Stimulated activated CD8-positive, alpha-beta memory T cell treated with anti-CD3 and anti-CD28 coated beads, Interleukin-7, amount 100 ng/mL, for 48 hours (primary cell): Measurements from ENCODE around the gene HMGCS1.
"Not testable (repeated sequence)": the region's sequence is repeated elsewhere in the genome, so short reads cannot be mapped to it uniquely, and the experiment has no call there.

Experiments
- DNase-seq, 2 donors: peaks; one replicate each; pipeline ENCODE4 v3.0.0-alpha.2; 2020; ENCODE audit warnings: low read depth in 1 of 2; ENCODE audit errors: extremely low read depth in 1 of 2

The HMGCS1 gene

DNA sequence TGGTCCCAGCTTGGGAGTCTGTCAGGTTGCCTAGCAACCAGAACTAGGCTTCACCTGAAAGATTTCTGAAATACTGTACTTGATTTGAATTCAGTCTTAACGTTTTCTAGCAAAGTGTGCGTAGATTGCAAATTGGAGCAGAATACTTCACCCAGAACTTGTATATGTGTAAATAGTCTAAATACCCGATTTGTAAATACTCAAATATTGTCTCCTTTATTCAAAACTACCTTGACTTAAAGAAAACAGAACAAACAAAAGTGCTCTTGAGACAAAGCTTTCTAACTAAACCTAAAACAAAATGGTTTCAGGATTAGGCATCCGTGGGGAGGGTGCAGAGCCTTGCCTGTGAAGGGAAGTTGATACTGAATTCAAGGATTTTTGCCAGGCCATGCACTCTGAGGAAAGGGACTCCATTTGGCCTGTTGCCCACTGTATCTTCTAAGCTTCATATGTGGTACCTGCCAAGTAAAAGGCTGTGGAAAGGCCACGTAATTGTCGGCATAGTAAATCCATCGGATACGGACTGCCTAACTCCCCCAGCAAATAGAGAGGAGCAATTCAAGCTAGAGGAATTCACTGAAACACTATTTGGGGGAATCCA is 744 bp upstream of the HMGCS1 start:
- DNase-seq, result no peak

DNA sequence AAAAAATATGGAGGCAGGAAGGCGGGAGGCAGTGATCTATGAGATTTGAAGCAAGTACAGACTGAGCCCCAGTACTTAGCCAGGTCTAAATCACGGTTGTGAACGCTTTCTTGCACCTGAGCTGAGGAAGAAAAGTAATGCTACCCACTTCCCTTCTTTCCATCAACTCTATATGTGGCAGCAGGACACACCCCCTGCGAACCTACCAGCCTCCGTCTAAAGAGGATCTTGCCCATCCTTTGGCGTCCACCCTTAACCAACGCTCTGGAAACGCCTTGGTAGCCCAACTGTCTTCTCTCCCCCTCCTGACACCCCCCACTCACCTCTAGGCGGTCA is 545 bp downstream of the HMGCS1 start:
- no peak for DNase-seq

DNA sequence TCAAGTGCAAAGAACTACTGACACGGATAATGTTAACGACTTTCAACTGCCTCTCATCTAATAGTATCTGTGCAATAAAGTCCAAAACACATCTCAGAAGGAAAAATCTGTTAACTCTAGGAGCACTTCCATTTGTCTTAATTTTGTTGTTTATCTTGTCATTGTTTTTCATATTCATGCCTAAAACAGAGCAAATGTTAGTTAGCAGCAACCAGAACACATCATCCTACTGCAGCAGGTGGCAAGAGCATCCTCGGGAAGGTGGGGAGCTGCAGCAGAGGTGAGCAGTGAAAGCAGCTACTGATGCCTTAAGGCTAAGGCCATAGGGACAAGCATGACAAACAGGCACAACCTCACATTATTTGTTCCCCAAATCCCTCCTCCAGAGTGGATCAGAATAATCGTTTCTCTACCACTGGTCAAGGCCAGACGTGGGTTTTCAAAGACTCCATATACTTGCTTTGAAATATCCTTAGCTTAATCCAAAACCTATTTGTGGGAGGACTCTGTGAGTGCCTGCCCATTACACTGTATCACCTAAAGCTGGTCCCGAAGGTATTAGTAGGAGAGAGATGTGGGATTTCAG is 1.0 kb downstream of the HMGCS1 start:
- no peak for DNase-seq

DNA sequence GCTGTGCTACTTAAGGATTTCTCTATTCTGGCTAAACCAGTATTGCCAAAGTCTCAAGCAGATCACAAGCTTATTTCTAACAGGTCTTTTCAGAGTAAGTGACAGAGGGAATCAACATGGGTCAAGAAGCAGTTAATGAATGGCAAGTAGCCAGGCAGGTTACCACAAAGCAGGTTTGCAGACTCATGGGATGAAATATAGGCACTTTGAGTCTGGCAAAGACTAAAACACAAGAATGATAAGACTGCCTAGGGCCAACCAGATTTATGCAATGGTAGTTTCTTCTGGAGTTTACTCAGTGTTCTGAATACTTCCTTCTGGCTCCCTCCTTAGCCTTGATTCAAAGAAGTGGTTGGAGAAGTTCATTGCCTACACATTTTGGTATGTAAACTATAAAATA is 3.6 kb downstream of the HMGCS1 start:
- DNase-seq, result no peak

DNA sequence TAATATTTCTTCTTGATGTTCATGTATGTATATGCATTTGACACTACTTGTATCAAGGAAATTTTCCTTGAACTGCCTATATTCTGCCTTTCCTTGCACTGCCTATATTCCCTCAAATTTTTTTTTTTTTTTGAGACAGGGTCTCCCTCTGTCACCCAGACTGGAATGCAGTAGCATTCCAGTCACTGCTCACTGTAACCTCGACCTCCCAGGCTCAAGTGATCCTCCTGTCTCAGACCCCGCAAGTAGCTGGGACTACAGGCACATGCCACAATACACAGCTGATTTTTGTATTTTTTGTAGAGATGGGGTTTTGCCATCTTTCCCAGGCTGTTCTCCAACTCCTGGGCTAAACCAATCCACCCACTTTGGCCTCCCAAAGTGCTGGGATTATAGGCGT is 4.1 kb downstream of the HMGCS1 start:
- DNase-seq, result no peak

DNA sequence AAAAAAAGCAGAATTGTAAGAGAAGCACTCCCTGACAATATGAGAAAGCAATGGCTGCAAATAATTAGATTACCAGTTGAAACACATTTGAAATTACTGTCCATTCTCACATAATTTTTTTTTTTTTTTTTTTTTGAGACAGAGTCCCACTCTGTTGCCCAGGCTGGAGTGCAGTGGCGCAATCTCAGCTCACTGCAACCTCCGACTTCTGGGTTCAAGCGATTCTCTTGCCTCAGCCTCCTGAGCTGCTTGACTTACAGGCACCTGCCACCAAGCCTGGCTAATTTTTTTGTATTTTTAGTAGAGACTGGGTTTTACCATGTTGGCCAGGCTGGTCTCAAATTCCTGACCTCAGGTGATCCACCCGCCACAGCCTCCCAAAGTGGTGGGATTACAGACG is 6.3 kb downstream of the HMGCS1 start:
- DNase-seq, result not testable (repeated sequence)

DNA sequence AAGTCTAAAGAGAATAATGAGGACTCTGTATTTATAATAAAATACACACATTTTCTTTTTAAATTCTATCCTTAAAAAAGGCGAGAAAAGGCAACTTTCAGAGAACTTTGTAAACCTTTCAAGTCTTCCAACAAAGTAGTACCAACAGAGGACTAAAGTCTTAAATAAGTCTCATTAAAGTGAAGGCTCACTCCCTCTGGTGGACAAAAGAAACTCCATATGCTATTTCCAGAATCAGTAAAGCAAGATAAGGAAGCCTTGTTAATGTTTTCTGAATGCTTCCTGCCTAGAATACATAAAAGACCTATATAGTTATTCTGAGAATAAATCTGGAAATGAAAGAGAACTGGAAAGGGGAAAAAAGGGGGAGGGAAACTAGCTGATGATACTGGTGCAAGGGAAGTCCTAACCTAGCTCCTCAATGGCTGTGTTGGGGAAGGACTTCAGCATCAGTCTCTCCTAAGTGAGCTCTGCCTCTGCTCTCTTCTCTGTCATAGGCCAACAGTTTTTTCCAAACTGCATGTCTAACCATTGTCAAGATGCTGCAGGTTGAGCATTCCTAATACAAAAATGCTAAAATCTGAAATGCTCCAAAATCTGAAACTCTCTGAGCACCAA is 7.2 kb downstream of the HMGCS1 start:
- DNase-seq, result no peak

DNA sequence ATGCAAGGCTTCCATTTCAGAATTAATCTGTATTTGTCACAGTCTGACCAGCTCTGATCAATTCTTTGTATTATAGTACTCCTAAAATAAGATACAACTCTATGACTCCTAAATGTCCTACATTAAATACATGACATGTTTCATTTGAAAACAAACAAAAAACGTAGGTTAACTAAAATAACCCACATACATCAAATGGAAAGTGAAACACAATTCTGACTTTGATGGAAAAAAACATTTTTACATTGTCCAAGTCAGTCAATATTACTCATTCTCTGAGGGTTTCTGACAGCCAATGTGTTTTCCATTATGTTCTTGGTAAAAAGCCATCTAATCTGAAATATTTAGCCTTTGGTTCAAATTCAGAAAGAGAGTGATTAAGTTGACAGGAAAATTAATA is 8.7 kb downstream of the HMGCS1 start:
- no peak for DNase-seq

DNA sequence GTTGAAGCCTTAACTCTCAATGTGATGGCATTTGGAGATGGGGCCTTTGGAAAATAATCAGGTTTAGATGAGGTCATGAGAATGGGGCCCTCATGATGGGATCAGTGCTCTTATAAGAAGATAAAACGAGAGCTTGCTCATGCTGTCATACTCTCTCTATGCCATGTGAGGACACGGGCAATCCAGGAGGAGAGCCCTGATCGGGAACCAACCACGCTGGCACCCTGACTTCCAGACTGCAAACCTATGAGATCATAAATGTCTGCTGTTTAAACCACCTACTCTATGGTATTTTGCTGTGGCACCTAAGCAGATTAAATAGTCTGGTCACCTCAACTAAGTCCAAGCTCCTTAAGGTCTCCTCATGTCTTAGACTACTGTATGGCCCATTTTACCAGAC is 10.0 kb downstream of the HMGCS1 start:
- DNase-seq, result no peak

DNA sequence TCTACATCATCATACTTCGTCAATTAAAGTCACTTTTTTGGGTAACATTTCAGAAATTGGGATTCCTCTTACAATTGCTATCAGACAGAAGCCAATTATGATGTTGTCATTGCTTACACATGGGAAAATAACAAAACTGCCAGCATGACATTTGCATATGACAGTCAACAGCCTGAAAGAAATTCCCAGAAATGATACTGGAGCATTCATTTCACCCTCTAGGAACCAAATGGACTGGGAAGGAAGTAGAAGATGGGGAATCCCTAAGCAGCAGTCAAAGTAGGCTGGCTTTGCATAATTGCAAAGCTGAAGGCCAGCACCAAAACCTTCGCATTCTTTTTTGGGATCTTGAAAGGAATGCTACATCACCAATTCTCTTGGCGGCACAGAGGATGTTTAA is 10.7 kb downstream of the HMGCS1 start:
- no peak for DNase-seq

DNA sequence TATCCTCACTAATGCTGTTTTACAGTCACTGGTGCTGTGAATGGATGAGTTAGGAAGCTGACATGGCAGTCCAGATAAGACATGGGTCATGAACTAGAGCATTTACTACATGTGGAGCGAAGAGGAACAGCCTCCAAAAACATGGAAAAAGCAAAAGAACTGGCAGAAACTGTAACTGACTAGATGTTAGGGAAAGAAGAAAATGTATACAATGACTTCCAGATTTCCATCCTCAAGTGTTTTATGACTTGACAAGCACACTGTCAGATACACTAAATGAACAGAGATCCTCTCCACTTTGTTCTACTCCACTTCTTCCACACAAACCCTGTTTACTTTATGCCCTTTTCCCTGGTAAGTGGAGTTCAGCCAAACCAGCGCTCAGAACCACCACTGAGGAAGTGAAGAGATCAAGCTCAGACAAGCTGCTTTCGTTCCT is 11.5 kb downstream of the HMGCS1 start:
- DNase-seq, result no peak

DNA sequence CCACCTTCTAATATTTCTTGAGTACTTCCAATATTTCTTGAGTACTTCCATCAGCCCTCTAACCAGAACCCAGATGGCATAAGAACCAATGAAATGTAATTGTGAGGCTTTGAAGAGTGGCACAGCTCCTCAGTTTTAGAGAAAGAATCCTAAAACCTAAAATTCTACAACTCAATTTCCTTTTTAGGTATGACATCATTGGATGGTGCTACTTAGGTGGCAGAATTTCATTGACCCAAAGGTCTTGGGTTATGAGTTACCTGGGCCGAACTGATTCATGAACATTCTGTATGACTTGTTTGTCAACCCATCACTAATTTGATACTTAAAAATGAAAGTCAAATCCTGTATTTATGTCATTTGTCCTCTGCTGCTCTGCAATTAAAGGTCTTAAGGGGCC is 13.1 kb downstream of the HMGCS1 start:
- DNase-seq, result no peak

DNA sequence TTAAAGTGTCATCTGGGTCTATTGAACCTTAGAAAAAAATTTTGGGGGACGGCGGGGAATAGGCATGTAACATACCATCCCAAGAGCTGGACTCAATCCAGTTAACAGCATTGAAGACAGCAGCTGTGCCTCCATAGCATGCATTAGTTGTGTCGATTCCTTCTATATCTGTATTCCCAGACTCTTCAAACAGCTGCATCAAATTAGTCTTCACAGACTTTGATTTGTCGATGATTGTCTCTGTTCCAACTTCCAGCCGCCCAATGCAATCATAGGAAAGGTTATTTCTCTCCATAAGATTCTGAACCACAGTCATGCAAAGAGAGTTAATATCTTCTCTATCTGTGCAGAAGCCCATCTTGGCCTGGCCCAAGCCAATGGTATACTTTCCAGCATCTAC is 14.8 kb downstream of the HMGCS1 start:
- DNase-seq, result no peak

DNA sequence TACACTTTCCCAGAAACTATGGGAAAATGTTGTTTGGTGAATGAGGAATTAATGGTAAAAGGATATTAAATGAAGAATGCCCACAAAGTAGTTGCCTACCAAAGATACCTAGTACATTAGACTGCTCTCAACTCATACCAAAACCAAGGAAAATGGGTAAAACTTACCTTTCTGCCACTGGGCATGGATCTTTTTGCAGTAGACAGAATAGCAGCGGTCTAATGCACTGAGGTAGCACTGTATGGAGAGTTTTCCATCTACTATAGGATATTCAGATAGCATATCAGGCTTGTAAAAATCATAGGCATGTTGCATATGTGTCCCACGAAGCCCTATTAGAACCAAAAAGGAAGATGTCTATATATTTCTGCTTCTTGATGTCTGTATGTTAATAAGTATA is 16.4 kb downstream of the HMGCS1 start:
- no peak for DNase-seq

DNA sequence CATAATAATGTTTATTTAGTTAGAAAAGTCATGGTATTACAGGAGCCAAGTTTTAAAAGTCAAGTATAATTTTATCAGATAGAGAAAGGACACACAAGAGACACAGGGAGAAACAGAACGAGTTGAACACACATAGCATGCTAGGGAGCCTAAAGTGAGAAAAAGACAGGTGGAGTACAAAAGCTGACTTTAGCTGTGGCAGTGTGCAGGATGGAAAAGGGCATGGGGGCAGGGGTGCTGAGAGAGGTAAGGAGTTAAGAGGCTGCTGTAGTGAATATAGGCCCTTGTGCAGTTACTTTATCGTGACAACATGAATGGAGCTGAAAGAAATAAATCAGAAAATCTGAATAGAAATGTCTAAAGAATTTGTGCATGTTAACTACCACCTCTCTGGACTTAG is 18.0 kb downstream of the HMGCS1 start:
- no peak for DNase-seq

DNA sequence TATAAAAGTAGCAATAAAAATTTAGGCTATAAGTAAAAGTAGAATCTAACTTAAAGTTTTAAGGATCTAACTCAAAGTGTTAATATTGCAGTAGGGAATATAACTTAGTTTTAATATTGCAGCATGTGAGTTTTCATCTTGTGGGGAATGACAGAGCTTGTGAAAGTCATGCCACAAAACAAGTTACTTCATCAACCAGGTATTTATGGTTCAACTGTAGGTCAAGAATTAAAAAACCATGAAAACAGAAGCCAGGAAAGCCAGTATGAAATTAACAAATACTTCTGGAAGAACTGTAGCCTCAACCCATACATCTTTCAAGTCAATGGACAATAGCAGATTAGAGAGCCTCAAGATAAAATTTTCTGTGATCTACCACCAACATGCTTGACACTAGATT is 19.0 kb downstream of the HMGCS1 start:
- no peak for DNase-seq

DNA sequence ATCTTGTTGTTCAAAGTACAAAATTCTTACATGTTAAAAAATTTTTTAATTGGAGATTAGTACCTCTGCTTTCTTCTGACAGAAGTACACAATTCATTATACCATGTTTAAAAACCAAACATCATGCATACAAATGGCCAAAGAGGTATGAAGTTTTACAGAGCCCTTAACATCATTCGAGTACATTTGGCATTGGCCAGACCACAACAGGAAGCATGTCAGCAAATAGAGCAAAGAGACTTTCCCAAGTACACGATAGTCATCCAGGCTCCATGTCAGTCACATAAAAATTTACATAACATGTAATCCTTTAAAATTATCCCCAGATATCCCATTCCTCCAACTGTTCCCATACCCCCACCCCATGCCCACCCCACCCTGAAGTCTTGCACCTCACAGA is 22.5 kb downstream of the HMGCS1 start:
- no peak for DNase-seq

DNA sequence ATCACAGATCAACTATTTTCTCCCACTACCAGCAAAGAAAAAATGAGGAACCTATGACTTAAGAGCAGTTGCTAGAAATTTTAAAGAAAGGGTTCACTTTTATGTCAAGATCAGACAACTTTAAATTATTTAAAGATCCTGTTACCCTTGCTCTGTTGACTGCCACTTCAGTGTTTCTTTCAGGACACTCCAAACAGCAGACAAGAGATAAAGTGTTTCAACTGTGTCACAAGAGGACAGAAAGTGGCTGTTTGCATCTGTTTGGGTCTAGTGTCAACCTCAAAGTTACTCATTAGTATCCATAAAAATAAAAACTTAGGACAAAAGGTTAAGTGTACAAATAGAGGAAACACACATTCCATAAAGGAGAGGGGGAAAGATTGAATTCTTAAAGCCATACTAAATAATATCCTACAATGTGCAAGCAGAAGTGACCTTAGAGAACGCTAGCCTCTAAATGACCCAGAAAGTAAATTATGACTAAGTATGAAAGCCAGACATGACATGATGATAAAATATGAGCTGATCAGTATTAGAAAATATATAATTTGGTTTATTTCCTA is 24.9 kb downstream of the HMGCS1 start:
- DNase-seq, result no peak

DNA sequence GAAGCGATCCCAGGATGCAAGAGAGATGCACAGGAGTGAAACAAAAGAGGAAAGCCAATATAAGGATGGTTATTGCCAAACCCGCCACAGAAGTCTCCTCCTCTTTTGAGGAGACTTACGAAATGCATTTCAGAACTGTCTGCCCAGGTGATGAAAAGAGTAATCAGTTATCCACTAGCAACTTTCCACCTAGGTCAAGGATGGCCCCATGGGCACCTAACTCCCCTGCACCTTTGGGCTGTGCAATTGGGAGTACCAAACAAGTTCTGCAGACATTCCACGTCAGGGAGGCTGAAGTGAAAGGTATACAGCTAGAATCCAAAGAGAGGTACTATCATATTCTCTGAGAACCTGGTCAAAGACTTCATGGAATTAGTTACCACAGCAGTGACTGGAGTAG is 25.7 kb downstream of the HMGCS1 start:
- no peak for DNase-seq

DNA sequence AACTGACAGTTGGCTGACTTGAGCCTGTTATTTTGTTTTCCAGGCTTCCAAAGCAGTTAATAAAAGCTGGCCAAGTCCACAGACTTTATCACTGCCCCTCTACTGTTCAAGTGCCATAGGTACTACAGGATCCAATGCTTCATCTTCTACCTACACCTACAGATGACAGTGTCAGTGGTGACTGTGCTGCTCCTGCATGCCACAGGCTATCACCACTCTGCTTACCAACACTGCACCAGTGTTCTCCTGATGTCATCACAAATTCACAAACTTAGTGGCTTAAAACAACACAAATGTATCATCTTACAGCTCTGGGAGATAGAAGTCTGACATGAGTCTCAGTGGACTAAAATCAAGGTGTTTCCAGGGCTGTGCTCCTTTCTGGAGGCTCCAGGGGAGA is 26.6 kb downstream of the HMGCS1 start:
- DNase-seq, result no peak

DNA sequence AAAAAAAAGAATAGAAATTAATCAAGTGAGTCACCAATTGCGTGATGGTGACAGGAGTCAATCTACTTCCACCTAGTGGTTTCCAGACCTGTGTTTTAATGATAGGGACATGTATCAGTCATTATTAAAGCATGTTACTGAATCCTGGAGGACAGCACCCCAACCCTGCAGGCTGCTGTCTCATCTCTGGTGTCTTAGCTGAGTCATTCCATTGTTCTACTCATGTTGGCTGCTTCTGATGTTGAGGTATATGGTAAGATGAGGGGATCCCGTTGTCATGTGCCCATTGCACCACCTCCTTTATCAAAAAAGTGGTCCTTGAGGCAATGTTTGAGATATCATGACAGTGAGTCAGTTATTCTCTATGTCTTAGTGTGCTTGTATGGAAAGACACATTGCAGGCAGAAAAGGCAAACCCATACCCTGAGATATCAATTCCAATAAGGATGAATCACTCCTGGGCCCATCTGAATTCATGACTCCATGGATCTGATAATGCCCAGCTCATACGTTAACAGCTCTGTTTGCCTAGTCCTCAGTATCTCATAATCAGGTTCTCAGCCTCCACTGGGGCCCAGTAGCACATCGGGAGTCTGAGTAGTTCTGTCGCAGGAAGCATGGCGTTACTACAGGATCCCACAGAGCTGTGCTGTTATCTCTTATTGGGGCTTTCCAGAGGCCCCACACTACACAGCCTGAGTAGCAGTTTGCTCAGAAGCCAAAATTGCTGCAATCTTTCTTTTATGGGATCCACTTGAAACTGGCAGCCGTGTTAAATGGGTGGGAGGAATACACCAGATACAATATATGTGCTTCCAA is 31.2 kb downstream of the HMGCS1 start:
- peak in 1 of 2 donors; percentile 23 for DNase-seq
